GM23248 (cell line): ENCODE results near the gene TMEM37.

Experiments used
- EZH2 ChIP-seq: fragments of 200-600 bp; sonication (generic); IDR thresholded peaks from 2 replicates; pipeline ENCODE4 v1.6.1; 2018; ENCODE audit warnings: antibody characterized with exemption, mild to moderate bottlenecking; ENCODE audit not compliant: insufficient read depth, poor library complexity, severe bottlenecking
- EZH2phosphoT487 ChIP-seq: fragments of 200-600 bp; sonication (generic); IDR thresholded peaks from 2 replicates; pipeline ENCODE4 v1.6.1; 2018; ENCODE audit warnings: antibody characterized with exemption, moderate library complexity, mild to moderate bottlenecking, low read depth; ENCODE audit not compliant: insufficient read depth

GRCh38 chr2:119453972-119454593 is 22.4 kb downstream of the TMEM37 start:
- TF ChIP-seq EZH2, result no peak
- TF ChIP-seq EZH2phosphoT487, result no peak
